ENCODE data around the gene OR2C3. TPM values are rescaled to one million over a fixed set of nuclear protein-coding genes. Genes with fewer than 3 reads are reported as not detected.

The OR2C3 gene
- polyA plus RNA-seq, 3 donors, result 0.01 TPM; not detected in 2

- WGBS (ENCODE audit: insufficient coverage), result 80% methylated on average over 1 of the region's 3 CpGs
Measured at GRCh38 chr1:247506831-247507230, 29.4 kb downstream of the OR2C3 start.

GRCh38 chr1:247500865-247501264 is 35.4 kb downstream of the OR2C3 start:
- Histone ChIP-seq H2AFZ (ENCODE audit: insufficient read depth, low read depth, low read length, poor library complexity, severe bottlenecking) (peak overlapping the region; percentile 32), H3K4me2 (replicated peaks; ENCODE audit: extremely low read depth, low read length, poor library complexity, severe bottlenecking) (peak overlapping the region; percentile 39), H3K4me3 (replicated peaks in 1 of 3; ENCODE audit: low read depth in 2 of 3, low read length in 3 of 3) (peak overlapping the region in 1 of 3 experiments; percentile 39), H3K4me1 (ENCODE audit: control insufficient read depth in 1 of 2, insufficient read depth in 2 of 2, low read length in 2 of 2) (peaks cover 19 to 26% of the 10 kb centered on the region in 2 donors), H3K27ac (ENCODE audit: low read depth in 1 of 2, low read length in 2 of 2) (peak overlapping the region; percentile 67 to 83), H4K20me1 (ENCODE audit: insufficient read depth, low read length) (no peaks in the 10 kb centered on the region), H3K36me3 (replicated peaks in 1 of 2; ENCODE audit: control insufficient read depth in 1 of 2, insufficient read depth in 2 of 2, low read length in 2 of 2) (no peaks in the 10 kb centered on the region), H3K79me2 (ENCODE audit: insufficient read depth, low read length) (no peaks in the 10 kb centered on the region), H3K27me3 (ENCODE audit: control insufficient read depth in 2 of 2, insufficient read depth in 2 of 2, low read length in 2 of 2) (no peaks in the 10 kb centered on the region), H3K9me3 (replicated peaks in 1 of 2; ENCODE audit: control insufficient read depth in 1 of 2, insufficient read depth in 1 of 2, low read length in 2 of 2) (no peaks in the 10 kb centered on the region), H3K9ac (ENCODE audit: insufficient read depth, low read length, poor library complexity, severe bottlenecking) (no peak overlapping the region)
- intact Hi-C loops (cut with micrococcal nuclease), result no loop called here
- Mint-ChIP-seq H3K36me3 (no peaks in the 10 kb centered on the region), H3K27ac (peak overlapping the region; percentile 88 to 95 (median 91)), H3K4me1 (peaks cover 25% of the 10 kb centered on the region), H3K9me3 (peaks cover 0 to 7% (median 0%) of the 10 kb centered on the region in 7 donors), H3K27me3 (ENCODE audit: low read depth in 3 of 3) (peaks cover 0 to 3% (median 0%) of the 10 kb centered on the region in 3 donors), H3K4me3 (peak overlapping the region; percentile 1 to 49)
- no CpG with 5 or more reads among the region's 3 CpGs for WGBS (ENCODE audit: insufficient coverage)
- TF ChIP-seq CTCF (IDR thresholded peaks at IDR 0.05), result no peak
- DNase-seq, result peak; percentile 76 to 90 (median 86)

More at GRCh38 chr1:247506831-247507230, 29.4 kb downstream of the OR2C3 start:
- Histone ChIP-seq H3K4me1 (ENCODE audit: control insufficient read depth in 1 of 2, insufficient read depth in 2 of 2, low read length in 2 of 2) (no peaks in the 10 kb centered on the region), H2AFZ (ENCODE audit: insufficient read depth, low read depth, low read length, poor library complexity, severe bottlenecking) (no peak overlapping the region), H3K36me3 (replicated peaks in 1 of 2; ENCODE audit: control insufficient read depth in 1 of 2, insufficient read depth in 2 of 2, low read length in 2 of 2) (no peaks in the 10 kb centered on the region), H3K79me2 (ENCODE audit: insufficient read depth, low read length) (no peaks in the 10 kb centered on the region), H3K27me3 (ENCODE audit: control insufficient read depth in 2 of 2, insufficient read depth in 2 of 2, low read length in 2 of 2) (no peaks in the 10 kb centered on the region), H3K4me2 (replicated peaks; ENCODE audit: extremely low read depth, low read length, poor library complexity, severe bottlenecking) (no peak overlapping the region), H3K27ac (ENCODE audit: low read depth in 1 of 2, low read length in 2 of 2) (no peak overlapping the region), H3K9me3 (replicated peaks in 1 of 2; ENCODE audit: control insufficient read depth in 1 of 2, insufficient read depth in 1 of 2, low read length in 2 of 2) (no peaks in the 10 kb centered on the region), H4K20me1 (ENCODE audit: insufficient read depth, low read length) (no peaks in the 10 kb centered on the region), H3K9ac (ENCODE audit: insufficient read depth, low read length, poor library complexity, severe bottlenecking) (no peak overlapping the region), H3K4me3 (replicated peaks in 1 of 3; ENCODE audit: low read depth in 2 of 3, low read length in 3 of 3) (no peak overlapping the region)
- H3K9me3 Mint-ChIP-seq, result peaks cover 2 to 19% (median 12%) of the 10 kb centered on the region in 7 donors
- no peaks in the 10 kb centered on the region for H3K4me1 Mint-ChIP-seq
- no peak for DNase-seq
- peaks cover 0 to 1% (median 0%) of the 10 kb centered on the region in 3 donors for H3K27me3 Mint-ChIP-seq (ENCODE audit: low read depth in 3 of 3)
- H3K36me3 Mint-ChIP-seq, result no peaks in the 10 kb centered on the region
- no peak for TF ChIP-seq CTCF (IDR thresholded peaks at IDR 0.05)
- H3K27ac Mint-ChIP-seq, result no peak overlapping the region
- H3K4me3 Mint-ChIP-seq, result no peak overlapping the region
- intact Hi-C loops (cut with micrococcal nuclease), result no loop called here
